HG02642 (cell line): ENCODE measurements around the gene FDXACB1.

Experiments
- ATAC-seq: cut with Tn5 transposase; IDR thresholded peaks from one replicate; pipeline ENCODE4 v1.9.1; 2021; ENCODE audit warnings: mild to moderate bottlenecking; ENCODE audit not compliant: unreplicated experiment, poor library complexity

The FDXACB1 gene, protein sequence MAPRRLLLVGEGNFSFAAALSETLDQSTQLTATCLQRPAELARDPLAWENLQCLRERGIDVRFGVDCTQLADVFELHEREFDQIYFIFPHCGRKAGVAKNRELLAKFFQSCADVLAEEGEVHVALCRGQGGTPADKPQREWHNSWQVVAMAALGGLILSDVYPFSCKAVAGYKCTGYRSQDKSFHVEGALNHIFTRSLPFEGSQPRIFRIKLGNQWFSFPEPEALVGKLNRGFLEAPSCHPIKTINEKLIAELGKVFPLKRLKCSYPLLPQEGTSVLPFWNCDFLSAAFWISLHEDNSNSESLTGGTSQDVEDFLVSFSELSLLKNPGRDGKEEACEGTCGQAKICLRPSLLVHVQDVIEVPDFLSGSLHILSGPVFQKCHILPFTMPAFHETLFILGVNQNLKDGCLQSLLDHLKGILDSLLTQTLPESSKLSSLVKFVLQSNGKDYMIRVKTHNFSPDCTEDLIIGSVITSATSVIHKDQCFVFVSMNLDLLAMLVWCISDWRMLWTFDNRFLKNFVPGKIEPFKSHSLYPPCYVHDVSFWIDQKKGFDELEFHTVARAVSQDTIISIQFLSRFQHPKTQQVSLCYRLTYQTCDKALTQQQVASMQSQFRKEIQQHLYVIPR

DNA sequence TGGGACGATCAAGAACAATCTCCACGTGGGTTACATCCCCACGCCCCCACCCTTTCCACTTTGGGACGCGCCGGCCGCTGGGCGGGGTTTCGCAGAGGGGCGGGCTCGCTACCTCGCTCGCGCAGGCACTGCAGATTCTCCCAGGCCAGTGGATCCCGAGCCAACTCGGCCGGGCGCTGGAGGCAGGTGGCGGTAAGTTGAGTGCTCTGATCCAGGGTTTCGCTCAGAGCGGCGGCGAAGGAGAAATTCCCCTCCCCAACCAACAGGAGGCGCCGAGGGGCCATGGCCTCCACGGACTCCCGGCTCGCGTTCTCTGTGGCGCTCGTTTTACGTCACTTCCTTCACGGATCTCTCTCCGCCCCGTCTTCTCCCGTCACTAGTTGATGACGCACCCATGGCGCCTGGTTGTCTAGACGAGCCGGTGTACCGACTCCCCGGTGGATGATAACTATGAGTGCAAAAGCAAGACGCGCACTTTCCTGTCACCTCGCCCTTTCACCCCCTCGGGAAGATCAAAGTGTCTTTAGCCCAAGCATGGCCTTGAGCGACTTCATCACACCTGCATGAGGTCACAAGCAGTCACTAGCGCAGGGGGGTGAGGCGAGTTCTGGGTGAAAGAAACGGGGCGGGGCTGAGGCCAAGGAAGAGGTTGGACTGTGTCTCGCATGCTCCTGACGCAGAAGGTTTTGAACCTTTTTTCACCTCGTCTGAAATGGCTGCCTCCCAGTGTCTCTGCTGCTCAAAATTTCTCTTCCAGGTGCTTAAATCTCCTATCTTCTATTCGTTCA, at the start of gene FDXACB1, which contains the start of gene CFAP68:
Gene FDXACB1 (minus strand): TSS at position 317 of the 788 bp plus-strand sequence. CDS start 33 bp downstream, at position 284.
Gene CFAP68 (plus strand): TSS at position 693 of the 788 bp plus-strand sequence. CDS start 20 bp downstream, at position 713.
- peak; percentile 94 for ATAC-seq

DNA sequence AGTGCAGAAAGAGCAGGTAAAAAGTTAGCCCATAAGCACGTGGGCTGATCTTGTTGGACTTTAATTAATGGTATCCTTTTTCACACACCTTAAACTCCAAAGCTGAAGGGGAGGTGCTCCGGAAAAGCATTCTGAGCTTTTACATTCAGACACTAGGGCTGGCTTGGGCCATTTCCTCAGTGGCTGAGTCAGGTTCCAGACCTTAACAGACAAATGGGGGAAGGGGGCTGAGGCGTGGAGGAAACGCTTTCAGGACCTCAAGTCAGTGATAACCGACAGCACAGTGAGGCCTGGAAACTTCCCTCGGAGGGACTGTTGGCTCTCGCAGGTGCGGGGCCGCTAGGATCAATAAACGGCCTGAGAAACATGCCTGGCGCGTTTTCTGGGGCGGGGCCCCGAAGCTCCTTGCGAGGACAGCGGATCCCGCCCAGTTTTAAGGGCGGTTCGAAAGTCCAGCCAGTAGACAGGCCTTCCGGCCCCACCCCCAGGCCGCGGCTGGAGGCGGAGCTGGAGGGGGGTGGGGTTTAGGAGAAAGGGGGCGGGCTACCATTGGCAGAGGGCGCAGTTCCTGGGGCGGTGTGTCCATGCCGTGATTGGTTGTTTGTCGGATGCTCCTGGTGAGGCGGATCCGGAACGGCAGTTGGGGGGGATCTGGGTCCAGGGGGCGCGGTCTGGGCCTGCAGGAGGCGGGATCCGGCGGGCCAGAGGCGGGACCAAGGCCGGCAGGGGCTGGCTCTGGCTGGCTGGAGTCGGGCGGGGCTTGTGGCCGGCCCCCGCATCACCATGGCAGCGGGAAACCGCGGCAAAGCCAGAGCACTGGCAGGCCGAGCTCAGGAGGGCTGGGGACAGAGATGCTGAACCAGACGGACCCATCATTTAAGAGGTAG, 47.8 kb upstream of the FDXACB1 start:
- peak; percentile 97 for ATAC-seq

DNA sequence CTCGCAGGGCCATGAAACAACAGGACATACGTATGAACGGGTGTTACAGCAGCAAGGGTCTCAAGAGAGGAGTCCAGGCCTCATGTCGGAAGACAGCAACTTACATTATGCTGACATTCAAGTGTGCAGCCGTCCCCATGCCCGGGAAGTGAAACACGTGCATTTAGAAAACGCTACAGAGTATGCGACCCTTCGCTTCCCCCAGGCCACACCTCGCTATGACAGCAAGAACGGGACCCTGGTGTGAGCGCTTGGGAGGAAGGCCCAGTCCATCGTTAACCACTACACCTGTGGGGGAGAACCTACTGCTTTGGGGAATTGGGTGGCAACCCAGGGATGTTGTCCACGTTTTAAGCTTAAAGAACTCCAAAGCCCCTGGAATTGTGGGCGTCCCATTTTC, 47.0 kb upstream of the FDXACB1 start:
- no peak for ATAC-seq

DNA sequence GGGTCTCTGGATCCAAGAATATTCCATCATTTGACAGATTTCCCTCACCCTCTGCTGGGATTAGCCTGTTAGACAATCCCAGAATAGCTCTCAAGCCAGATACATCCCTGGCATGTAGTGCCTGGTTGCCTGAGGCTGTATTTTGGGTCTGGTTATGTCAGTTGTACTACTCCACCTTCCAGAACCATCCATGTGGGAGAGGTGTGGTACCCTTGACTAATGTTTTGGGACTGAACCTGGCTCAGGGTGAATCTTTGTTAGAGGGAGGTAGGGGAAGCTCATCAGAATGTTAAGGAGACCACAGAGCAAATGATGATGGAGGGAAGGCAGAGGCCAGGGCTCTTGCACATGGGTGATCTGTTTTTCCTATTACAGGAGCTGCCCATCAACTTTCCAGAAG, 45.0 kb upstream of the FDXACB1 start:
- ATAC-seq = no peak

DNA sequence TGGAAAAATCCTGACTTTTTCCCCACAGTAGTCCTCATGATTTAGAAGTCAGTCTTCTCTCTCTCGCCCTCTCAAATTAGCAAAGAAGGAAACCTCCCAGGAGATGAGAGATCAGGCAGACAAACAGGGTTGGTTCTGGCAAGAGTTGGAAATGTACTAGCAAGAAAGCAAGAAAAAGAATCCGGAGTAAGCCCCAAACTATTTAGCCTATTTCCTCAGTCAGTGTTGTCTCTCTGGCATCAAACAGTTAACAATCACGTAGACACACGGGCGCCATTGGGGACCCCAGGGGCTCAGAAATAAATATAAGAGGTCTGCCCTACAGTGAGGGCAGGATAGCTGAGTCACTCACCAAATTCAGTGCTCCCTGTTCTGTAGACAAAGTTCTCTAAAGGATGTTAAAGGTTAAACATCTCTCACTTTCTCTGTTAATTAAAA, 44.4 kb upstream of the FDXACB1 start:
- ATAC-seq = no peak

DNA sequence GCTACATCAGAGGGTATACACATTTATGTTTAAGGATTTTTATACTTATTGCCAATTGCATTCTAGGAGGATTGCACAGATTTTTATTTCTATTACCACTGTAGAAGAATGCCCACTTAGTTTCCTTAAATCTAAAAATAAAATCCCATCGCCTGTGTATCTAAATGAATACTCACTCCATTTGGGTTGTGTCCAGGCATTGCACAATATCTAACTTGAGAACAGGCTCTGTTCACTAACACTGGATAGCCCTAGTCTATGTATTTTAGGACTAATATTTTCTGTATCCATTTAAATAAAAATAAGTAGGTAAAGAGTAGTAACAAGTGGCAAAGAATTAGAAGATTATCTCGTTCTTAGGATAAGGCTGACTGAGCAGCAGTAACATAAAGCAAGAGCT, 43.8 kb upstream of the FDXACB1 start:
- no peak for ATAC-seq

DNA sequence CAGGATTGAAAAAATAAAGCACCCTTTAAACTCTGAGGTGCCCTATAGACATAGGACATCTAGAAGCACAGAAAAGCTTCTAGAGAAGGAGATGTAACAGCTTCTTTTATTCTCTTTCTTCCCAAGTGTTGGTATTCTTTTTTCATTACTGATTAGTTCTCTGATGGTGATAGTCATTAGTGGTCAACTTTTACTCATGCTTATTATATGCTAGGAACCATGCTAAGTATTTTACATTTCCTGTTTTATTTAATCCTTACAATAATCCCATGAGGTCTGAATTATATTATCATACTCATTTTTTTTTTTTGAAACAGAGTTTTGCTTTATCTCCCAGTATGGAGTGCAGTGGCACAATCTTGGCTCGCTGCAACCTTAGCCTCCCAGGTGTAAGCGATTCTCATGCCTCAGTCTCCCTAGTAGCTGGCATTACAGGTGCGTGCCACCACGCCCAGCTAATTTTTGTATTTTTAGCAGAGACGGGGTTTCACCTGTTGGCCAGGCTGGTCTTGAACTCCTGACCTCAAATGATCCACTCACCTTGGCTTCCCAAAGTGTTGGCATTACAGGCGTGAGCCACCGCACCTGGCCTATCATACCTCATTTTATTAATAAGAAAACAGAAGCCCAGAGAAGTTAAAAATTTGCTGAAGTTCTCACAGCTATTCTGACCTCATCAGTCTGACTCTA, 42.7 kb upstream of the FDXACB1 start:
- ATAC-seq = no peak

DNA sequence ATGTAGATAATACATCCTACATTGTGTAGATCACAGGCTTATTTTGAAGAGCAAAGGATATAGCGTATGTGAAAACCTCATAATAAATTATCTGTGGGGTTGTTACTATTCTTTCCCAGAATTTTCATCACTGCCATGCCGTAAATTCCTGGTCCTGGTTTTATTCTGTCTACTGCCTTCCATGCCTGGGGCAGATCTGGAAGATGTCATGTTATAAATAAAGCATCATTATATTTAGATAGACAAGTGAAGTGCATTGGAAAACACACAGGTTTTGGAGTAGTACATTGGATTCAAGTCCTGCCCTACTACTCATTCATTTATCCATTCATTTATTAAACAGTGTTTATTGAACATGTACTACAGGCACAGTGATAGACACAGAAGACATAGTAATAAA, 41.9 kb upstream of the FDXACB1 start:
- no peak for ATAC-seq

DNA sequence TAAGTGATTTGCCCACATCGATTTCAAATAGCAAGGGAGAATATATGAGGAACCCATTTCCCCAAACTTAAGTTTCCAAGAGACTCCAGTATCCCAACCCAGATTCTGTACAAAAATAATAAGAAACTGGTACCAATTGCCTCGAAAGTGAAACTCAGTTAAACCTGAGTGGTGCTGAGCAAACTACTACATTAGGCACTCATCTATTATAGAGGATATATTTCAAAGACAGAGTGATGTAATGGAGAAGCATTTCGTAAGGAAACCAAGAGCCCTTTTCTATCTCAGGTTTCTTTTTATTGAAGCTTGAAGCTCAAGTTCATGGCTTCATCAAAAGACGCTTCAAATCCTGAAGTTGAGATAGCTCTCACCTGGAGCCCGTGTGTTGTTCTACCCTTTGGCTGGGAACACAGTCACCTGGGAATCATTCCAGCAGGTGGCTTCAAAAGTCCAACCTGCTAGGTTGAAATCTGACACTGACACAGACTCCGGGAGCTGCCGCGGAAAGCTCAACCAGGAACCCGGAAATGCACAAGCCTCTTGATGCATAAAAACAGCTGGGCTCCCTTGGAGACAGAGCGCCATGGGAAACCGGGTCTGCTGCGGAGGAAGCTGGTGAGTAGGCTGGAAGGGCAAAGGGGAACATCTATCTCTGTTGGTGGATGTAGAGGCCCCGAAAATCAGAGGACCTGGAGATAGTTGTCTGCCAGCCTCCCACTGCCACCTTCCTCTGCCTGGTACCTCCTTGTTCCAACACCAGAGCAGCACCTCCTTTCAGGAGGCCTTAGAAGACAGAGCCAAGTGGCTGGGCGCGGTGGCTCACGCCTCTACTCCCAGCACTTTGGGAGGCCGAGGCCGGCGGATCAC, 39.7 kb upstream of the FDXACB1 start, which contains the start of gene C11orf52:
Gene C11orf52 (plus strand): TSS at position 524 of the 867 bp plus-strand sequence. CDS start 60 bp downstream, at position 584.
- no peak for ATAC-seq

DNA sequence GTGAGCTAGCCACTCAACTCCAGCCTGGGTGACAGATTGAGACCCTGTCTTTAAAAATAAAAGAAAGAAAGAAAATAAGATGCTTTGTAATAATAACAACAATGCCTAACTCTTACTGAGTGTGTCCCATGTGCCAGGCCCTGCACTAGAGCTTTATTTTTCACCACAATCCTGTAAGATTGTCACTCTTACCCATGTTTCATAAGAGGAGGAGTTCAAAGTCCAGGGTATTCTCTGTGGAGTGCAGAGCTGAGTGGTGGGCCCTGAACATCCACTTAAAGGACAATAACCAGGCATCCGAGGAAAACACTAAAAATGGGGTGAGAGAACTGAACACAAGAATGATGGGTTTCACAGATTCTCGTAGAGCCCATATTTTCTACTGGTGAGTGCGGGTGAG, 38.8 kb upstream of the FDXACB1 start:
- ATAC-seq = no peak

DNA sequence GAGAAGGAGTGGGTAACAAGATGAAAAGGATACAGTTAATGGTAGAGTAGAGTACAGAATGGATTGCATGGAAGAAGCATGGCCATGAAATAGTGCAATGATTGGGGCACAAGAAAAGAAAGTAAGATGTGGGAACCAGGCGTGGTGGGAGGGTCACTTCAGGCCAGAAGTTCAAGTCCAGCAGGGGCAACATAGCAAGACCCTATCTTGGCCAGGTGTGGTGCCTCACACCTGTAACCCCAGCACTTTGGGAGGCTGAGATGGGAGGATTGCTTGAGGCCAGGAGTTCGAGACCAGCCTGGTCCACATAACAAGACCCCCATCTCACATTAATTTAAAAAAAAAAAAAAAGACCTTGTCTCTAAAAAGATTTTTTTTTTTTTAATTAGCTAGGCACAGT, 38.3 kb upstream of the FDXACB1 start:
- no peak for ATAC-seq

DNA sequence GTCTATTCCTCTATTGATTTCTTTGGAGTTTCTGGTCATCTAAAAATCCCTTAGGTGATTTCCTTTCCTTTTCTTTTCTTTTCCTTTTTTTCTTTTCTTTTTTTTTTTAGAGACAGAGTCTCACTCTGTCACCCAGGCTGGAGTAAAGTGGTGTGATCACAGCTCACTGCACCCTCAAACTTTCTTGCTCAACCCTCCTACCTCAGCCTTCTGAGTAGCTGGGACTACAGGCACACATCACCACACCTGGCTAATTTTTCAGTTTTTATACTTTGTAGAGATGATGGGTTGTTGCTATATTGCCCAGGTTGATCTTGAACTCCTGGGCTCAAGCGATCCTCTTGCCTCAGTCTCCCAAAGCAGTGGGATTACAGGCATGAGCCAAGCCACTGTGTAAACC, 37.8 kb upstream of the FDXACB1 start:
- ATAC-seq = no peak

DNA sequence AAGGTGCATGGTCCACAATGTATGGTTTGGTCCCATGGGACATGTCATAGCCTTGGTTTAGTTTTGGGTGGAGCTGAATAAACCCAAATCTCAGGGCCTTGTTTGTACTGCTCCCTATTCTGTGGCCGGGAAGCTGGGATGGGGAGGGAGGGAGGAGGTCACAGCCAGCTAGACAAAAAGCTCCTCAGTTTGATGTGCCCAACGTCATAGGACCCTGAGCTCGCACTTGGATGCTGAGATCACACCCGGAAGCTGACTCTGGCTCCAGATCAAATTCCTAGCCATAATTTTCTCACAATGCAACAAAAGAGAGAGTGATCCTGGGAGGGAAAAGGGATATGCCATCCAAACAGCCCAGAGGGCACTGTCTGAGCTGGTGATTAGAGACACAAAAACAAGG, 35.0 kb upstream of the FDXACB1 start:
- ATAC-seq = no peak

DNA sequence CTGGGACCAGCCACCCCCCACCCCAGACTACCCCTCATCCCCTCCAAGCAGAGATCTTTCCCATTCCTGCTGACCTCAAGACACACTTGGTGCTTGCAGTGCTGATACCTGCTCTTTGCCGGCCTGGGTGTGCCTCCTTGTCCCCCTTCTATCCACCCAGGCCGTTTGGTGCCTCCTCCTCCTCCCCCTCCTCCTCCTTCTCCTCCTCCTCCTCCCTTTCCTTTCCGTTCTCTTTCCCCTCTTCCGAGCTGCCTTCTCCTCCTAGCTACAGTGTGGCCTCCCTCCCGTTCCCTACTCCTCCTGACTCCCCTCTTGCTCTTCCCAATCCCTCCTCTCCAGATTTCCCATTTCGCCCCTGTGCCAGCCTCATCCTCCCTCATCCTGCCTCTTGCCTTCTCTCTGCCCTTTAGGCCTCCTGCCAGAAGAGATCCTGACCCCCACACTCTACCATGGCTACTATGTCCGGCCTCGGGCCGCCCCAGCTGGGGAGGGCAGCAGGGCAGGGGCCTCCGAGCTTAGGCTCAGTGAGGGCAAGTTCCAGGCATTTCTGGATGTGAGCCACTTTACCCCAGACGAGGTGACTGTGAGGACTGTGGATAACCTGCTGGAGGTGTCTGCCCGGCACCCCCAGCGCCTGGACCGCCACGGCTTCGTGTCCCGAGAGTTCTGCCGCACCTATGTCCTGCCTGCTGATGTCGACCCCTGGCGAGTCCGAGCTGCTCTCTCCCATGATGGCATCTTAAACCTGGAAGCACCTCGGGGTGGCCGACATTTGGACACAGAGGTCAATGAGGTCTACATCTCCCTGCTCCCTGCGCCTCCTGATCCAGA, 34.3 kb upstream of the FDXACB1 start:
- ATAC-seq = no peak

DNA sequence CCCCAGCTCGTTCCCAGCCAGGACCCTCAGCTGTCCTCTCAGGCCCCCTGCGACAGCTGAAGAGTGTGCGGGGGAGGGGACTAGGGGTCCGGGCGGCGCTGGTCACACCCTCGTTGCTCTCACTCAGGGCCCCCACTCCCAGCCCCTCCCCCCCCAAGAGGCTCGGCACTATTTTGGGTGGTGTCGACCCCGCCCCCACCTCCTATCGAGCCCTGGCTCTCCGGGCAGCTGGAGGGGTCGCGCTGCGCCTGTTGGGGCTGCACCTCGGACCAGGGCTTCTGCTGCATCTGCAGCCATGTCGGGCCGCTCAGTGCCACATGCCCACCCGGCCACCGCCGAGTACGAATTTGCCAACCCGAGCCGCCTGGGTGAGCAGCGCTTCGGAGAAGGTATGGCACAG, 33.6 kb upstream of the FDXACB1 start, which contains the start of gene HSPB2:
Gene HSPB2 (plus strand): TSS at position 200 of the 400 bp plus-strand sequence. CDS start 96 bp downstream, at position 296.
- no peak for ATAC-seq

DNA sequence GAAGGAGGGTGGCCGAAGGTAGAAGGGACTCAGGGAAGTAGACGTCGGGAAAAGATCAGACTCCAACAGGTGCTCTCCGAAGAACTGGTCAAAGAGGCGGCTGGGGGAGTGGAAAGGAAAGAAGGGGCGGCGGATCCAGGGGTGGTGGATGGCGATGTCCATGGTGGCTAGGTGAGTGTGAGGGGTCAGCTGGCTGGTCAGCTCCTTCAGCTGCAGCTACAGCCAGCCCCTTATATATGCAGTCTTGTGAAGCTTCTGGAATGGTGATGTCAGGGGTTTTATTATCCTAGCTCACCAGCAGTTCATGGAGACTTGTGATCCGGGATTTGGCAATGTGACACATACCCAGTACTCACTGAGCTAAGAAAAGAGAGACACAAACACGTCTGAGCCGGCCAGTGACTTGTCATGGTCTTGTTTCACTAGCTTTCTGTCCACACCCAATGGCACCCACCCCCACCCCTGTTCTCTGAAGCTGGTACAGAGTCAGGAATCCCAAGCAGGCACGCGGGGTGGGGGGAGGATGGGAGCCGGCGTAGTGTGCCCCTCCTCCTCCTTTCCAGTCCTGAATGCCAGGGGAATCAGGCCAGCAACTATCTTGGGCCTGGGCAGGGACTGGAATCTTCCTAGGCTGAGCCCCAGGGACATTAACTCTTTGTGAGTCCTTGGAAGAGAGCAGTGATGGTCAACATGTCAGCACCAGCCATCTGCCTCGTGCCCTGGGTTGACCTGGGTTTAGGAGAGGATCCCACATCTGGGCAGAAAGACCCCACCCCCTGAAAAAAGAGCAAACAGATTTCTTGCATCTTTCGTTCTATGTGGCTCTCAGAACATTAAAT, 32.8 kb upstream of the FDXACB1 start, which contains the start of gene CRYAB:
Gene CRYAB (minus strand): TSS at position 208 of the 839 bp plus-strand sequence. CDS start 46 bp downstream, at position 162.
- ATAC-seq = no peak
